Measurements from ENCODE around the gene ATP9B. TPM values are rescaled to one million over a fixed set of nuclear protein-coding genes. Genes with fewer than 3 reads are reported as not detected.
"Not testable (repeated sequence)": the region's sequence is repeated elsewhere in the genome, so short reads cannot be mapped to it uniquely, and the experiment has no call there.

The ATP9B gene
- total RNA-seq, 1 donor from 2014 or later = 69.1 TPM

- peak; percentile 78 for DNase-seq
Observed at GRCh38 chr18:79246309-79247108, 177.3 kb downstream of the ATP9B start.

- DNase-seq = no peak
Observed at GRCh38 chr18:79248495-79249060, 179.4 kb downstream of the ATP9B start.

DNA sequence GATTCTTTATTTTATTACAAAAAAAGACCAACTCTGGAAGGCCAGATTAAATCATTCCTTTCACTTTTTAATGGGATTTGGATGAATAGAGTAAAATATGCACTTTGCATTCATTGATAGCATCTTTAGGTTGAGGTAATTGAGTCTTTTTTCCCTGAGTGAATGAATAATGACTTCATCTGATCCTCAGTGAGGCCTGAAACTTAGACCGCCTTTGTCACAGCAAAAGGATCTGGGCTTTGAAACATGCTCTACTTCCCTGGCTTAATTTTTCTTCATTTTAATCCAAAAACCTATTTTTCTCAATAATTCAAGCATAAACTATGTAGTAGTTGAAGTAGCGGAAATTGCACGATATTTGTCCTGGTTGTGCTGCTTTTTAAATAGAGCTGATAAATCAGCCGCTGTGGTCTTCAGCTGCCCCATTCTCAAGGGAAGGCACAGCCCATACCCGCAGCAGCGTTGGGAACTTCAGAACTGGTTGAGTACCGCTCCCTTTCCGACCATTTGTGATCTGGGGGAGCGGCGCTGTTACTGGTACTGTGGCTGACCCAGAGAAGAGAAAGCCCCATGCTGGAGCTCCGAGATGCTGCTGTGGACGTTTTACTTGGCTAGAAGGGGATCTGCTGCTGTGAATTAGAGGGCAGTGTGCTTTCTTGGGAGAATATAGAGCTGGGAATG, 181.2 kb downstream of the ATP9B start:
- DNase-seq = no peak

GRCh38 chr18:79251021-79251420, 181.8 kb downstream of the ATP9B start:
- DNase-seq = no peak

GRCh38 chr18:79252904-79253633, 183.9 kb downstream of the ATP9B start:
- DNase-seq = no peak

GRCh38 chr18:79257480-79257879, 188.3 kb downstream of the ATP9B start:
- no peak for DNase-seq

- no peak for DNase-seq
Observed at GRCh38 chr18:79258447-79258846, 189.3 kb downstream of the ATP9B start.

DNA sequence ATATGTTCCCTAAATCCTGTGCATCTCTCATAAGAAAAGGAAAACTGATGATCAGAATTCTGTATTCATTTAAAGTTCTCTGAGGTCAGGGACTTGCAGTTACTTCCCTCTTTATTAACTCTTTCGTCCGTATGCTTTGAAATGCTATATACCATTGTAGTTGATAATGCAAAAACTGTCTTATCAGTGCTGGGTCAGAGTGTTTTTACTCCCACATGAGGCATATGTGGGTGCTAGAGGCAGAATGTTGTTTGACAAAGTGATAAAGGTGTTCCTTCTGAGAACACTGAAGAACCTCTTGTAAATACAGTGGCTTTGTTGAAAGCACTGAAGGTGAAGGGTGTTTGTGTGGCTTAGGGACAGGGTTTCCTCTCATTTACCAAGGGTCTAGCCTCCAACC, 190.0 kb downstream of the ATP9B start:
- DNase-seq = no peak

GRCh38 chr18:79260023-79260422, 190.8 kb downstream of the ATP9B start:
- DNase-seq = no peak

DNA sequence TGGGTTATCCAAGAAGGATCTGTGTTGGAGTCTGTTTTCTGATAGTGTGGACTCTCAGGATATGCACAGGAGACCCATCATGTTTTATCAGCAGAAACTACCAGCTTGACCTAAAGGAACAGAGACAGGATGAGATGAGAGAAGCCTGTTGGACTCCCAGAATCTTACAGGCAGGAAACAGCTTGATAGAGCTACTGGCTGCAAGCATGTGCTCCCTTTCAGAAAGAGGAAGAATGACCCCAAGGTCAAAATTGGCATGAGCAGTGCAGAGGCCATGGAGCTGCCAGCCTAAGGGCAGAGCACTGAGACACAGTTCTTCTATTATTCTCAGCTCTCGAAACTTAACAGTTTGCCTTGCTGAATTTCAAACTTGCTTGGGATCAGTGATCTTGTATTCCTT, 191.3 kb downstream of the ATP9B start:
- no peak for DNase-seq

- DNase-seq = not testable (repeated sequence)
Observed at GRCh38 chr18:79265068-79265467, 195.9 kb downstream of the ATP9B start.

DNA sequence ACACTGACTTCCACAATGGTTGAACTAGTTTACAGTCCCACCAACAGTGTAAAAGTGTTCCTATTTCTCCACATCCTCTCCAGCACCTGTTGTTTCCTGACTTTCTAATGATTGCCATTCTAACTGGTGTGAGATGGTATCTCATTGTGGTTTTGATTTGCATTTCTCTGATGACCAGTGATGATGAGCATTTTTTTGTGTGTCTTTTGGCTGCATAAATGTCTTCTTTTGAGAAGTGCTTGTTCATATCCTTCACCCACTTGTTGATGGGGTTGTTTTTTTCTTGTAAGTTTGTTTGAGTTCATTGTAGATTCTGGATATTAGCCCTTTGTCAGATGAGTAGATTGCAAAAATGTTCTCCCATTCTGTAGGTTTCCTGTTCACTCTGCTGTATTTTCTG, 202.6 kb downstream of the ATP9B start:
- not testable (repeated sequence) for DNase-seq

DNA sequence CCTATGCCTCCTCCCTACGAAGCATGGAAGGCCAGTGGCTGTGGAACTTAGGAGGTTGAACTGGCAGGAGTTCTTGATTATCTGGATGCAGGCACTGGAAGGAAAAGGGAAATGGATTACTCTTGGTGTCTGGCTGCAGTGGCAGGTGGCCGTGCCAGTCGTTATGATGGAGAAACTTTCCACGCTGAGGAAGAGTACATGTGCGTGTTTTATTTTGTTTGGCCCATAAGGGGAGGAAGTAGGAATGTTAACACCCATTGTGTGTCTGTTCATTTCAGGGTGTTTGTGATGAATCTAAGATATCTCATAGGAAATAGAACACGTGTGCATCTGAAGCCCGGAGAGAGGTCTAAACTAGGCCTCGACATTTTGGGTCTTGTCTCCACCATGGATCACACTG, 203.7 kb downstream of the ATP9B start:
- DNase-seq = no peak

GRCh38 chr18:79274823-79275222, 205.6 kb downstream of the ATP9B start:
- no peak for DNase-seq

DNA sequence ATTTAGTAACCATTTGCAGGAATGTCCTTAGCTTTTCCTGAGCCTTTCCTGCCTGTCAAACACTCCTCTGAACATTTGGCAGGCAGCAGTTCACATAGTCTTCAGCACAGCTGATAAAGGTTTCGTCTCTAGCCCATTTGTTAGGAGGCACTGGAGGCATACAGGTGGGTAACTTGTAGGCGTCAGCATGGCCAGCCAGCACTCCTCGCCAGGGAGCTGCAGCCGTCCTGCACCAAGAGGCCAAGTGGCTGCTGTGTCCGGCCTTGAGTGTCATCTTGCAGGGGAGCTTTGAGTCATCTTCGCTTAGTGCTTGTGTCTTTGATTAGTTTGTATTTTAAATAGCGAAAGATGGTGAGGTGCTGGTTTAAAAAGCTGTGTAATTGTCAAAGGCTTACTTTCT, 206.3 kb downstream of the ATP9B start:
- DNase-seq = no peak

GRCh38 chr18:79275992-79276391, 206.8 kb downstream of the ATP9B start:
- DNase-seq = no peak

DNA sequence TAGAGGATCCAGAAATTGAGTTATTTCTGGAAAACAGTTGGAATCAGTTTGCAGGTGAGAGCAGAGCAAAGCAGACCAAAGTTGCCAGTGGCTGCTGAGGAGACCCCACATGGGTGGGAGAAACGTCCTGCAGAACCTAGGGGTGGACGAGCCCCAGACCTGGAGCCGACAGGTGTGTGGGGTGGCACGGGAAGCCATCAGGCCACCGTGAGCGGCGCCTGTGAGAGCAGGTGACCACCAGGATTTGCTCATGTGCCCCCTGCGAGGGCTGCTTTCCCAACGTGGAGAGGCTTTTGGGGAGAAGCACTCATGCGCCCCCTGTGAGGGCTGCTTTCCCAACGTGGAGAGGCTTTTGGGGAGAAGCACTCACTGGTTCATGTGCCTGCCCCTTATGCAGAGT, 209.7 kb downstream of the ATP9B start:
- no peak for DNase-seq

GRCh38 chr18:79283131-79283810, 214.1 kb downstream of the ATP9B start:
- DNase-seq = no peak

DNA sequence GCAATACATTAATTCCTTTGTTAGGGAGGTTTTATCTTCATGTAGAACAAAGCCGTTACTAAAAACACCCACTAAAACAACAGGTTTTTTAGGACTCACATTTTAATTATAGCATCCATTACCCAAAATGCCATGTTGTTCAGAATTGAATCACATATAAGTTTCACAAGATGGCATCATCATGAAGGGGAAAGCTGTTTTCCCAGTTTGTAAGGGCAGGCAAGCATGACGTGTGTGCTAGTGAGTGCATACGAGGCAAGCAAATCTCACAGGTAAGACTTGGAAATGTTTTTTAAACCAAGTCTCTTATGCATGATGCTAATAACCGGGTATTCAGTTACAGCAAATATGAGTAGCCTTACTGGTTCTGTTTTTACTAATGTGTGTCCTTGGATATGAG, 214.7 kb downstream of the ATP9B start:
- DNase-seq = no peak

DNA sequence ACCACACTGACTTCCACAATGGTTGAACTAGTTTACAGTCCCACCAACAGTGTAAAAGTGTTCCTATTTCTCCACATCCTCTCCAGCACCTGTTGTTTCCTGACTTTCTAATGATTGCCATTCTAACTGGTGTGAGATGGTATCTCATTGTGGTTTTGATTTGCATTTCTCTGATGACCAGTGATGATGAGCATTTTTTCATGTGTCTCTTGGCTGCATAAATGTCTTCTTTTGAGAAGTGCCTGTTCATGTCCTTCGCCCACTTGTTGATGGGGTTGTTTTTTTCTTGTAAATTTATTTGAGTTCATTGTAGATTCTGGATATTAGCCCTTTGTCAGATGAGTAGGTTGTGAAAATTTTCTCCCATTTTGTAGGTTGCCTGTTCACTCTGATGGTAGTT, 216.0 kb downstream of the ATP9B start:
- not testable (repeated sequence) for DNase-seq

DNA sequence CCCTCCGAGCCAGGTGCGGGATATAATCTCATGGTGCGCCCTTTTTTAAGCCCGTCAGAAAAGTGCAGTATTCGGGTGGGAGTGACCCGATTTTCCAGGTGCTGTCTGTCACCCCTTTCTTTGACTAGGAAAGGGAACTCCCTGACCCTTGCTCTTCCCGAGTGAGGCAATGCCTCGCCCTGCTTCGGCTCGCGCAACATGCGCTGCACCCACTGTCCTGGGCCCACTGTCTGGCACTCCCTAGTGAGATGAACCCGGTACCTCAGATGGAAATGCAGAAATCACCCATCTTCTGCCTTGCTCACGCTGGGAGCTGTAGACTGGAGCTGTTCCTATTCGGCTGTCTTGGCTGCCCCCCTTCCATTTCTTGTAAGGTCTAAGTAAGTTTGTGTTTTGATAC, 221.2 kb downstream of the ATP9B start:
- not testable (repeated sequence) for DNase-seq

DNA sequence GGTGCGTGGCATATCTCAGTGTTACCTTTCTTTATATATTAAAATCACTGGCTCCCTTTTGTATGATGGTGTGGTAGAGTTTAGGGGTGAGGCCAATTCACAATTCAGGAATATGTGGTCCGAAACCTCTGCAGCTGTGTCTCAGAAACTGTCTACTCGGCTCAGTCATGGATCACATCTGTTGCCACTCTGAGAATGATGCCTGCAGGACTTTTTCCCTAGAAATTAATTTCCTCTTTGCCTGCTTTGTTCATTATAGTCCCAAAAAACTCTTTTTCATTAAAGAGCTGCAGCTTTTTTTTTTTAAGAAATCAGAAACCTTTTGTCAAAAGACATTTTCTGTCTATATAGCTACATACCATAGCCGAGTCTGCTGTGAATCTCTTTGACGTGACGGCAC, 221.7 kb downstream of the ATP9B start:
- no peak for DNase-seq

All from occipital lobe (tissue), 2 donors.